ENCODE measurements around the gene TENM4. TPM values are rescaled to one million over a fixed set of nuclear protein-coding genes. Genes with fewer than 3 reads are reported as not detected.

Gene TENM4
- polyA plus RNA-seq, 3 donors = 0.31 to 1.7 TPM; not detected in 1

GRCh38 chr11:79397252-79397651, 43.6 kb downstream of the TENM4 start:
- Mint-ChIP-seq H3K4me1 (no peaks in the 10 kb centered on the region), H3K27me3 (ENCODE audit: low read depth in 3 of 3) (peaks cover 13 to 38% (median 21%) of the 10 kb centered on the region in 3 donors), H3K27ac (no peak overlapping the region), H3K36me3 (no peaks in the 10 kb centered on the region), H3K9me3 (peaks cover 3 to 9% (median 4%) of the 10 kb centered on the region in 7 donors), H3K4me3 (no peak overlapping the region)
- no peak overlapping the region for H3K9ac ChIP-seq (ENCODE audit: insufficient read depth, low read length, poor library complexity, severe bottlenecking)
- H3K27ac ChIP-seq (ENCODE audit: low read depth in 1 of 2, low read length in 2 of 2) = no peak overlapping the region
- intact Hi-C loops (cut with micrococcal nuclease) = no loop called here
- TF ChIP-seq CTCF (IDR thresholded peaks at IDR 0.05) = no peak
- H3K4me2 ChIP-seq (replicated peaks; ENCODE audit: extremely low read depth, low read length, poor library complexity, severe bottlenecking) = no peak overlapping the region
- H3K4me1 ChIP-seq (ENCODE audit: control insufficient read depth in 1 of 2, insufficient read depth in 2 of 2, low read length in 2 of 2) = no peaks in the 10 kb centered on the region
- H3K36me3 ChIP-seq (replicated peaks in 1 of 2; ENCODE audit: control insufficient read depth in 1 of 2, insufficient read depth in 2 of 2, low read length in 2 of 2) = no peaks in the 10 kb centered on the region
- no peaks in the 10 kb centered on the region for H4K20me1 ChIP-seq (ENCODE audit: insufficient read depth, low read length)
- peaks cover 34 to 81% of the 10 kb centered on the region in 2 donors for H3K27me3 ChIP-seq (ENCODE audit: control insufficient read depth in 2 of 2, insufficient read depth in 2 of 2, low read length in 2 of 2)
- H3K79me2 ChIP-seq (ENCODE audit: insufficient read depth, low read length) = no peaks in the 10 kb centered on the region
- no peak overlapping the region for H3K4me3 ChIP-seq (replicated peaks in 1 of 3; ENCODE audit: low read depth in 2 of 3, low read length in 3 of 3)
- WGBS (ENCODE audit: insufficient coverage) = no CpG with 5 or more reads among the region's 1 CpG
- no peak for DNase-seq
- peaks cover 0 to 5% of the 10 kb centered on the region in 2 donors for H3K9me3 ChIP-seq (replicated peaks in 1 of 2; ENCODE audit: control insufficient read depth in 1 of 2, insufficient read depth in 1 of 2, low read length in 2 of 2)
- H2AFZ ChIP-seq (ENCODE audit: insufficient read depth, low read depth, low read length, poor library complexity, severe bottlenecking) = no peak overlapping the region

GRCh38 chr11:79396674-79397073, 44.2 kb downstream of the TENM4 start:
- H3K36me3 ChIP-seq (replicated peaks in 1 of 2; ENCODE audit: control insufficient read depth in 1 of 2, insufficient read depth in 2 of 2, low read length in 2 of 2) = no peaks in the 10 kb centered on the region
- H2AFZ ChIP-seq (ENCODE audit: insufficient read depth, low read depth, low read length, poor library complexity, severe bottlenecking) = no peak overlapping the region
- peaks cover 1 to 4% (median 2%) of the 10 kb centered on the region in 7 donors for H3K9me3 Mint-ChIP-seq
- H3K27me3 ChIP-seq (ENCODE audit: control insufficient read depth in 2 of 2, insufficient read depth in 2 of 2, low read length in 2 of 2) = peaks cover 40 to 87% of the 10 kb centered on the region in 2 donors
- H3K9me3 ChIP-seq (replicated peaks in 1 of 2; ENCODE audit: control insufficient read depth in 1 of 2, insufficient read depth in 1 of 2, low read length in 2 of 2) = peaks cover 0 to 2% of the 10 kb centered on the region in 2 donors
- H3K36me3 Mint-ChIP-seq = no peaks in the 10 kb centered on the region
- no peaks in the 10 kb centered on the region for H3K4me1 ChIP-seq (ENCODE audit: control insufficient read depth in 1 of 2, insufficient read depth in 2 of 2, low read length in 2 of 2)
- 72% methylated on average over 2 of the region's 4 CpGs for WGBS (ENCODE audit: insufficient coverage)
- no peak for TF ChIP-seq CTCF (IDR thresholded peaks at IDR 0.05)
- H3K27ac ChIP-seq (ENCODE audit: low read depth in 1 of 2, low read length in 2 of 2) = no peak overlapping the region
- no peak overlapping the region for H3K4me2 ChIP-seq (replicated peaks; ENCODE audit: extremely low read depth, low read length, poor library complexity, severe bottlenecking)
- no peak overlapping the region for H3K9ac ChIP-seq (ENCODE audit: insufficient read depth, low read length, poor library complexity, severe bottlenecking)
- H3K4me1 Mint-ChIP-seq = no peaks in the 10 kb centered on the region
- no peak overlapping the region for H3K4me3 Mint-ChIP-seq
- no peak overlapping the region for H3K27ac Mint-ChIP-seq
- H3K4me3 ChIP-seq (replicated peaks in 1 of 3; ENCODE audit: low read depth in 2 of 3, low read length in 3 of 3) = no peak overlapping the region
- peaks cover 15 to 42% (median 25%) of the 10 kb centered on the region in 3 donors for H3K27me3 Mint-ChIP-seq (ENCODE audit: low read depth in 3 of 3)
- H4K20me1 ChIP-seq (ENCODE audit: insufficient read depth, low read length) = no peaks in the 10 kb centered on the region
- intact Hi-C loops (cut with micrococcal nuclease) = no loop called here
- no peaks in the 10 kb centered on the region for H3K79me2 ChIP-seq (ENCODE audit: insufficient read depth, low read length)
- no peak for DNase-seq

Data from CD14-positive monocyte (primary cell).